Lung (tissue), 12 donors: ENCODE data around the gene ZNF599. TPM values are rescaled to one million over a fixed set of nuclear protein-coding genes. Genes with fewer than 3 reads are reported as not detected.

Experiments
- ATAC-seq: fragments of 200-7000 bp; cut with Tn5 transposase; one replicate; pipeline ENCODE4 v1.9.1; 2020; ENCODE audit warnings: moderate number of reproducible peaks; ENCODE audit not compliant: insufficient read depth, low FRiP score
- DNase-seq, 3 donors: peaks; one replicate each; pipeline ENCODE4 v3.0.0-alpha.2; 2013 to 2017
- H3K27ac ChIP-seq, 2 donors: one replicate each; pipeline ENCODE4 v1.5.1; 2013; ENCODE audit warnings: mild to moderate bottlenecking in 2 of 2, moderate library complexity in 2 of 2, control low read depth in 1 of 2, inconsistent platforms in 1 of 2, low read depth in 1 of 2, low read length in 1 of 2
- H3K27me3 ChIP-seq, 3 donors: one replicate each; pipeline ENCODE4 v1.5.1; 2013; ENCODE audit warnings: low read length in 2 of 3; ENCODE audit not compliant: control insufficient read depth in 3 of 3, insufficient read depth in 3 of 3
- H3K36me3 ChIP-seq, 4 donors: one replicate each; pipeline ENCODE4 v1.5.1; 2013; ENCODE audit warnings: low read length in 4 of 4, mild to moderate bottlenecking in 1 of 4, moderate library complexity in 1 of 4; ENCODE audit not compliant: control insufficient read depth in 4 of 4, insufficient read depth in 4 of 4
- H3K4me1 ChIP-seq, 5 donors: one replicate each; pipeline ENCODE4 v1.5.1; 2013; ENCODE audit warnings: low read length in 5 of 5, mild to moderate bottlenecking in 2 of 5, moderate library complexity in 1 of 5; ENCODE audit not compliant: control insufficient read depth in 5 of 5, insufficient read depth in 5 of 5
- H3K4me3 ChIP-seq: one replicate; pipeline ENCODE4 v1.5.1; 2013; ENCODE audit warnings: mild to moderate bottlenecking, control low read depth, moderate library complexity
- H3K9ac ChIP-seq, 2 donors: one replicate each; pipeline ENCODE4 v1.5.1; 2013; ENCODE audit warnings: low read length in 2 of 2, control low read depth in 1 of 2; ENCODE audit not compliant: insufficient read depth in 1 of 2
- H3K9me3 ChIP-seq, 4 donors: one replicate each; pipeline ENCODE4 v1.5.1; 2013; ENCODE audit warnings: low read length in 3 of 4, mild to moderate bottlenecking in 1 of 4, moderate library complexity in 1 of 4; ENCODE audit not compliant: control insufficient read depth in 4 of 4, insufficient read depth in 3 of 4
- WGBS, 2 donors: extraction: QIAGEN DNeasy Blood & Tissue Kit; methylation state at CpG; one replicate each; pipeline ENCODE4 v1.1.7; 2013; 5-methylcytosine and 5-hydroxymethylcytosine counted together
- polyA plus RNA-seq, 2 donors: library from polyadenylated mRNA; stranded (reverse); fragments of 200-250 nt; gene quantifications; one replicate each; pipeline ENCODE4 v1.2.1, GENCODE V29; 2013
- total RNA-seq, 2 donors: library from RNA; depleted of rRNA in 1 of 2; stranded (reverse); fragments of >200 nt in 1 of 2; gene quantifications; one replicate each; pipeline ENCODE4 v1.2.1, GENCODE V29; 2014 to 2021
- TF ChIP-seq, protein P1 (sequence below): IDR thresholded peaks from 2 replicates; pipeline ENCODE4 v1.5.1; 2012; ENCODE audit warnings: mild to moderate bottlenecking; ENCODE audit errors: control extremely low read depth, extremely low read depth
- donor health status: control.
- donor health status: control.
- donor health status: Bipolar disorder and iron deficiency.
- donor health status: healthy.
- donor health status: DM: yes; HTN: yes; CAD: no.

The ZNF599 gene
- total and polyA plus RNA-seq, 4 donors = 3.6 to 11.2 (median 6.6) TPM

DNA sequence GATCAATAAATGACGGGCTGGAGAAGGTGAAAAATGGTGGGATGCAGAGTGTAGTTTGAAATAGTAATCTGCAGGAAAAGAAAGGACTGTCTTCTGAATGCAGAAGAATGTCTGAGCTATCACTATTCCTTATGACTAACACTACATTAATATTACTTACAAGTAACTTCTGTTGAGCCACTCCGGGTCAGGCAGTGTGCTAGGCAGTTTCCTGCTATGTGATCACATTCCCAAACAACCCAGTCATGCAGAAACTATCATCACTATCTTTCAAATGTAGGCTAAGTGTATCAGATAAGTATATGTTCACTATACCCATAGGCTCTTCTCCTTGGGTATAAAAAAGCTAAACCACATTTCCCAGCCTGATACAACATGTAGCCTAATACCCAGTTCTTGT, 6.6 kb downstream of the ZNF599 start:
- WGBS, 2 donors = 98% methylated on average over 2 of the region's 2 CpGs
- Histone ChIP-seq H3K27ac (no peak overlapping the region), H3K9ac (no peak overlapping the region), H3K4me3 (no peak overlapping the region), H3K4me1 (no peaks in the 10 kb centered on the region), H3K9me3 (peaks cover 7 to 32% (median 23%) of the 10 kb centered on the region in 4 donors), H3K27me3 (no peaks in the 10 kb centered on the region), H3K36me3 (peaks cover 33 to 77% (median 54%) of the 10 kb centered on the region in 4 donors)
- no peak for ATAC-seq
- TF ChIP-seq, protein P1, sequence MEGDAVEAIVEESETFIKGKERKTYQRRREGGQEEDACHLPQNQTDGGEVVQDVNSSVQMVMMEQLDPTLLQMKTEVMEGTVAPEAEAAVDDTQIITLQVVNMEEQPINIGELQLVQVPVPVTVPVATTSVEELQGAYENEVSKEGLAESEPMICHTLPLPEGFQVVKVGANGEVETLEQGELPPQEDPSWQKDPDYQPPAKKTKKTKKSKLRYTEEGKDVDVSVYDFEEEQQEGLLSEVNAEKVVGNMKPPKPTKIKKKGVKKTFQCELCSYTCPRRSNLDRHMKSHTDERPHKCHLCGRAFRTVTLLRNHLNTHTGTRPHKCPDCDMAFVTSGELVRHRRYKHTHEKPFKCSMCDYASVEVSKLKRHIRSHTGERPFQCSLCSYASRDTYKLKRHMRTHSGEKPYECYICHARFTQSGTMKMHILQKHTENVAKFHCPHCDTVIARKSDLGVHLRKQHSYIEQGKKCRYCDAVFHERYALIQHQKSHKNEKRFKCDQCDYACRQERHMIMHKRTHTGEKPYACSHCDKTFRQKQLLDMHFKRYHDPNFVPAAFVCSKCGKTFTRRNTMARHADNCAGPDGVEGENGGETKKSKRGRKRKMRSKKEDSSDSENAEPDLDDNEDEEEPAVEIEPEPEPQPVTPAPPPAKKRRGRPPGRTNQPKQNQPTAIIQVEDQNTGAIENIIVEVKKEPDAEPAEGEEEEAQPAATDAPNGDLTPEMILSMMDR = no peak
- DNase-seq = no peak

DNA sequence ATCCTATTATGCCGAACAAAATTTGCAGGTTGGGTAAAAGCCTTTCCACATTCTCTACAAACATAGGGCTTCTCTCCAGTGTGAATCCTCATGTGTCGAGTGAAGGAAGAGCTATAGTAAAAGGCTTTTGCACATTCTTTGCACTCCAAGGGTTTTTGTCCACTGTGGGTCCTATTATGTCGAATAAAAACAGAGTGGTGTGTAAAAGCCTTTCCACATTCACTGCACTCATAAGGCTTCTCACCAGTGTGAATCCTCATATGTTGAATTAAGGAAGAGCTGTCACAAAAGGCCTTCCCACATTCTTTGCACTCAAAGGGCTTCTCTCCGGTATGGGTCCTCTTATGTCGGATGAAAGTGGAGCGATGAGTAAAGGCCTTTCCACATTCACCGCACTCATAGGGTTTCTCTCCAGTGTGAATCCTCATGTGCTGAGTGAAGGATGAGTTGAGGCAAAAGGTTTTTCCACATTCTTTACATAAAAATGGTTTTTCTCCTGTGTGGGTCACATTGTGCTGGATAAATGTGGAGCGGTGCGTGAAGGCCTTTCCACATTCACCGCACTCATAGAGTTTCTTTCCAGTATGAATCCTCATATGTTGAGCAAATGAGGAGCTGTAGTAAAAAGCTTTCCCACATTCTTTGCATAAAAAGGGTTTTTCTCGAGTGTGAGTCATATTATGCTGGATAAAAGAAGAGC, 13.6 kb downstream of the ZNF599 start:
- Histone ChIP-seq H3K36me3 (peaks cover 14 to 61% (median 44%) of the 10 kb centered on the region in 4 donors), H3K4me3 (no peak overlapping the region), H3K4me1 (no peaks in the 10 kb centered on the region), H3K27me3 (no peaks in the 10 kb centered on the region), H3K9me3 (peaks cover 31 to 75% (median 50%) of the 10 kb centered on the region in 4 donors), H3K27ac (no peak overlapping the region), H3K9ac (no peak overlapping the region)
- no peak for DNase-seq
- 97% methylated on average over 11 of the region's 11 CpGs for WGBS, 2 donors
- TF ChIP-seq, protein P1 = no peak
- no peak for ATAC-seq

DNA sequence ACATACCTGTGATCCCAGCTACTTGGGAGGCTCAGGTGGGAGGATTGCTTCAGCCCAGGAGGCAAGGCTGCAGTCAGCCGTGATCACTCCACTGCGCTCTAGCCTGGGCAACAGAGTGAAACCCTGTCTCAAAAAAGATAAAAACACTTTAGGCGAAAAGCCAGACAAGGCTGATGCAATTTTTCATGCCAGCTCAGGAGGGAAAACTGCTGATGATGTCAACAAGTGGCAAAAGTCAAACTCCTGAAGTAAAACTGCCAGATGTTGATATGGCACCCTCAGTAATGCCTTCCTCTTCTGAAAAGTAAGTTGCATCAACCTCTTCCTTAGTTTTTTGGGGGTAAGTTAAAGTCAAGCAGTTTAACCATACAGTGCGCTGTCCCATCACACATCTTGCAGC, 15.6 kb downstream of the ZNF599 start:
- H3K4me3 ChIP-seq = no peak overlapping the region
- no peak overlapping the region for H3K27ac ChIP-seq
- WGBS, 2 donors = 97% methylated on average over 4 of the region's 4 CpGs
- peaks cover 11 to 53% (median 38%) of the 10 kb centered on the region in 4 donors for H3K36me3 ChIP-seq
- H3K27me3 ChIP-seq = no peaks in the 10 kb centered on the region
- ATAC-seq (no peak), DNase-seq (no peak)
- no peak overlapping the region for H3K9ac ChIP-seq
- TF ChIP-seq, protein P1 = no peak
- H3K4me1 ChIP-seq = no peaks in the 10 kb centered on the region
- H3K9me3 ChIP-seq = peaks cover 29 to 77% (median 50%) of the 10 kb centered on the region in 4 donors
